ENCODE measurements around the gene KRR1. TPM values are rescaled to one million over a fixed set of nuclear protein-coding genes. Genes with fewer than 3 reads are reported as not detected.

KRR1 gene
- total RNA-seq, 1 experiment from 2014 or later: 41.6 TPM

GRCh38 chr12:75558287-75558686, 46.9 kb upstream of the KRR1 start:
- no peak for DNase-seq
- no peak overlapping the region for H3K4me3 ChIP-seq
- no TSS peak for BruUV-seq (replicated peaks)
- H3K9me3 ChIP-seq (ENCODE audit: insufficient read depth, low read depth): no peaks in the 10 kb centered on the region
- H3K27ac ChIP-seq: no peak overlapping the region
- ChIA-PET POLR2A (ENCODE audit: unreplicated experiment) (no interaction called here), CTCF (interaction anchor here (0.6 kb wide), 1 partner anchor 363 kb away, joined by 3 read pairs; no protein-coding TSS in a partner anchor)
- H3K36me3 ChIP-seq (ENCODE audit: low read depth): no peaks in the 10 kb centered on the region
- peaks cover 12% of the 10 kb centered on the region; the same call in 1 of the 2 replicates for H3F3A ChIP-seq (ENCODE audit: insufficient read depth, low read depth)
- no peak overlapping the region for H2AFZ ChIP-seq
- peaks cover 33% of the 10 kb centered on the region for H3K4me1 ChIP-seq (replicated peaks; ENCODE audit: insufficient read depth)
- TF ChIP-seq EZH2 (IDR thresholded peaks at IDR 0.05; ENCODE audit: low read depth) (no peak), CTCF (conservative IDR thresholded peaks at IDR 0.05) (no peak)
- H3K9me2 ChIP-seq (ENCODE audit: insufficient read depth): no peaks in the 10 kb centered on the region
- intact Hi-C loops (cut with micrococcal nuclease; ENCODE audit: unreplicated experiment): no loop called here
- H4K20me1 ChIP-seq (ENCODE audit: insufficient read depth): no peaks in the 10 kb centered on the region
- H3K79me2 ChIP-seq (ENCODE audit: low read depth): no peaks in the 10 kb centered on the region
- no peaks in the 10 kb centered on the region for H3K27me3 ChIP-seq (ENCODE audit: insufficient read depth, low read depth)
- H3K4me2 ChIP-seq: no peak overlapping the region

GRCh38 chr12:75556311-75556899, 45.0 kb upstream of the KRR1 start:
- DNase-seq: peak in 1 of 2 experiments; percentile 62
- H4K20me1 ChIP-seq (ENCODE audit: insufficient read depth): no peaks in the 10 kb centered on the region
- POLR2A ChIA-PET (ENCODE audit: unreplicated experiment): no interaction called here

GRCh38 chr12:75554556-75554880, 43.1 kb upstream of the KRR1 start:
- no TSS peak for BruUV-seq (replicated peaks)
- intact Hi-C loops (cut with micrococcal nuclease; ENCODE audit: unreplicated experiment): no loop called here
- no peak overlapping the region for H2AFZ ChIP-seq
- H3K36me3 ChIP-seq (ENCODE audit: low read depth): no peaks in the 10 kb centered on the region
- no peaks in the 10 kb centered on the region for H3K9me2 ChIP-seq (ENCODE audit: insufficient read depth)
- peaks cover 41% of the 10 kb centered on the region for H3K4me1 ChIP-seq (replicated peaks; ENCODE audit: insufficient read depth)
- H3K4me2 ChIP-seq: peak overlapping the region; percentile 39
- CTCF ChIA-PET: no interaction called here
- no peak overlapping the region for H3K4me3 ChIP-seq
- H3K79me2 ChIP-seq (ENCODE audit: low read depth): no peaks in the 10 kb centered on the region
- H3K27me3 ChIP-seq (ENCODE audit: insufficient read depth, low read depth): no peaks in the 10 kb centered on the region
- H3K9me3 ChIP-seq (ENCODE audit: insufficient read depth, low read depth): no peaks in the 10 kb centered on the region
- H4K20me1 ChIP-seq (ENCODE audit: insufficient read depth): no peaks in the 10 kb centered on the region
- H3F3A ChIP-seq (ENCODE audit: insufficient read depth, low read depth): peaks cover 13% of the 10 kb centered on the region; the same call in 1 of the 2 replicates
- POLR2A ChIA-PET (ENCODE audit: unreplicated experiment): no interaction called here
- no peak for DNase-seq
- H3K27ac ChIP-seq: no peak overlapping the region
- TF ChIP-seq CTCF (conservative IDR thresholded peaks at IDR 0.05) (no peak), EZH2 (IDR thresholded peaks at IDR 0.05; ENCODE audit: low read depth) (no peak)

More at GRCh38 chr12:75556311-75556899, 45.0 kb upstream of the KRR1 start:
- H3K4me1 ChIP-seq (replicated peaks; ENCODE audit: insufficient read depth): peaks cover 41% of the 10 kb centered on the region
- BruUV-seq (replicated peaks): no TSS peak
- no peak overlapping the region for H3K27ac ChIP-seq
- no peaks in the 10 kb centered on the region for H3K36me3 ChIP-seq (ENCODE audit: low read depth)
- H3K9me3 ChIP-seq (ENCODE audit: insufficient read depth, low read depth): no peaks in the 10 kb centered on the region
- peak overlapping the region; percentile 39; the same call in 1 of the 2 replicates for H3K4me2 ChIP-seq
- no peaks in the 10 kb centered on the region for H3K79me2 ChIP-seq (ENCODE audit: low read depth)
- no peak overlapping the region for H2AFZ ChIP-seq
- TF ChIP-seq CTCF (conservative IDR thresholded peaks at IDR 0.05) (no peak), EZH2 (IDR thresholded peaks at IDR 0.05; ENCODE audit: low read depth) (no peak)
- CTCF ChIA-PET: no interaction called here
- H3K4me3 ChIP-seq: no peak overlapping the region
- intact Hi-C loops (cut with micrococcal nuclease; ENCODE audit: unreplicated experiment): no loop called here
- no peaks in the 10 kb centered on the region for H3K9me2 ChIP-seq (ENCODE audit: insufficient read depth)
- H3K27me3 ChIP-seq (ENCODE audit: insufficient read depth, low read depth): no peaks in the 10 kb centered on the region
- peaks cover 13% of the 10 kb centered on the region; the same call in 1 of the 2 replicates for H3F3A ChIP-seq (ENCODE audit: insufficient read depth, low read depth)

All from PC-9 (cell line).